HepG2 (cell line): Measurements from ENCODE around the gene VASN. TPM values are rescaled to one million over a fixed set of nuclear protein-coding genes. Genes with fewer than 3 reads are reported as not detected.

Source experiments
- ATAC-seq: fragments of 200-7000 bp; cut with Tn5 transposase; 3 replicates; pipeline ENCODE4 v1.9.1; 2020; ENCODE audit warnings: mild to moderate bottlenecking, moderate library complexity
- BruUV-seq: library from RNA; stranded (reverse); fragments of 400-500 nt; replicated peaks from 2 replicates; lab custom pipeline; 2021; lab: Mats Ljungman, UMichigan
- CTCF ChIA-PET: fragments of 300-600 bp; formaldehyde crosslinking; extraction: SDS; loops from one replicate; lab custom pipeline; 2021; ENCODE audit warnings: low total read pairs, inconsistent platforms, low intra/inter-chr PET ratio; lab: Yijun Ruan, JAX
- POLR2A ChIA-PET: fragments of 350-600 bp; sonication (Branson Sonifier 250); formaldehyde crosslinking; loops from one replicate; lab custom pipeline; 2020; ENCODE audit warnings: antibody characterized with exemption, inconsistent platforms; lab: Yijun Ruan, JAX
- DNase-seq: peaks from one replicate; pipeline ENCODE4 v3.0.0-alpha.2; 2015; ENCODE audit warnings: low spot score
- FAIRE-seq: peaks from 3 replicates; lab custom pipeline; 2011; peaks lifted over from hg19 to GRCh38; lab: Jason Lieb, UNC
- H2AFZ ChIP-seq: one replicate; pipeline ENCODE4 v1.6.1; 2011; ENCODE audit warnings: low read length, inconsistent platforms
- H3K27ac ChIP-seq: fragments of 300-600 bp; 3 replicates; pipeline ENCODE4 v1.8.0; 2011; ENCODE audit warnings: mixed run types, mild to moderate bottlenecking, mixed read lengths, low read length, inconsistent platforms; ENCODE audit not compliant: insufficient read depth; ENCODE audit errors: extremely low read length
- H3K27me3 ChIP-seq, 2 experiments: fragments of 200-600 bp in 1 of 2; 2 replicates in 1 of 2; 3 replicates in 1 of 2; pipeline versions ENCODE4 v1.6.0 to v1.8.0; 2011; ENCODE audit warnings: low read length in 2 of 2, mild to moderate bottlenecking in 2 of 2, moderate library complexity in 2 of 2, inconsistent platforms in 1 of 2; ENCODE audit not compliant: insufficient read depth in 2 of 2, control insufficient read depth in 1 of 2
- H3K36me3 ChIP-seq, 2 experiments: fragments of 200-600 bp in 1 of 2; replicated peaks in 1 of 2; 2 replicates in 1 of 2; 3 replicates in 1 of 2; pipeline versions ENCODE4 v1.5.1 to v1.8.0; 2011; ENCODE audit warnings: low read length in 2 of 2, inconsistent platforms in 1 of 2; ENCODE audit not compliant: insufficient read depth in 2 of 2, control insufficient read depth in 1 of 2
- H3K4me1 ChIP-seq: 2 replicates; pipeline ENCODE4 v1.5.1; 2012; ENCODE audit warnings: low read length, inconsistent platforms; ENCODE audit not compliant: insufficient read depth
- H3K4me2 ChIP-seq: 2 replicates; pipeline ENCODE4 v1.6.0; 2011; ENCODE audit warnings: low read depth, low read length, inconsistent platforms
- H3K4me3 ChIP-seq, 3 experiments: fragments of 200-600 bp in 1 of 3; sonication (generic), shearing (Covaris generic) in 1 of 3; replicated peaks in 1 of 3; 2 replicates each; pipeline ENCODE4 v1.5.1; 2011 to 2016; ENCODE audit warnings: low read length in 3 of 3, inconsistent platforms in 2 of 3, low read depth in 2 of 3, mild to moderate bottlenecking in 2 of 3, control low read depth in 1 of 3, mixed read lengths in 1 of 3; ENCODE audit not compliant: insufficient read depth in 1 of 3
- H3K79me2 ChIP-seq: one replicate; pipeline ENCODE4 v1.6.1; 2011; ENCODE audit warnings: low read length, inconsistent platforms; ENCODE audit not compliant: insufficient read depth
- H3K9ac ChIP-seq: 2 replicates; pipeline ENCODE4 v1.6.0; 2011; ENCODE audit warnings: mild to moderate bottlenecking, low read depth, low read length, inconsistent platforms; ENCODE audit not compliant: insufficient read depth
- H3K9me3 ChIP-seq: 2 replicates; pipeline ENCODE4 v1.5.1; 2012; ENCODE audit warnings: mild to moderate bottlenecking, low read length
- H4K20me1 ChIP-seq: 2 replicates; pipeline ENCODE4 v1.6.0; 2011; ENCODE audit warnings: inconsistent platforms, mild to moderate bottlenecking, low read length, moderate library complexity; ENCODE audit not compliant: insufficient read depth
- ELF4 ChIP-seq: sonication (generic); formaldehyde crosslinking; IDR thresholded peaks from 2 replicates; pipeline ENCODE4 v1.5.0; 2020; ENCODE audit warnings: missing genetic modification reagents, mild to moderate bottlenecking, moderate library complexity, borderline replicate concordance
- ZBTB1 ChIP-seq: sonication (generic); formaldehyde crosslinking; IDR thresholded peaks from 2 replicates; pipeline ENCODE4 v1.4.0; 2020; ENCODE audit warnings: missing genetic modification reagents, borderline replicate concordance
- ZNF556 ChIP-seq: sonication (generic); formaldehyde crosslinking; IDR thresholded peaks from 2 replicates; pipeline ENCODE4 v1.4.0; 2020; ENCODE audit warnings: mild to moderate bottlenecking, missing genetic modification reagents, borderline replicate concordance
- WGBS: methylation state at CpG from one replicate; pipeline ENCODE4 v1.1.6; 2017; ENCODE audit warnings: low lambda C conversion rate; 5-methylcytosine and 5-hydroxymethylcytosine counted together
- in situ Hi-C: cut with HindIII; loops from 2 replicates; pipeline ENCODE4 v1.10.0; 2017; ENCODE audit warnings: low pct_unique_long_range_greater_than_20kb; ENCODE audit not compliant: extremely low pct_ligation_motif_present
- intact Hi-C: fragments of 100-400 bp; cut with micrococcal nuclease; formaldehyde crosslinking; loops from one replicate; pipeline ENCODE4 v1.10.0; 2022; ENCODE audit not compliant: unreplicated experiment
- polyA plus RNA-seq, 8 experiments: library from polyadenylated mRNA; depleted of rRNA in 3 of 8; stranded (reverse) in 7 of 8; unstranded in 1 of 8; fragments of >200 nt; fragmentation: Illumina TruSeq in 4 of 8; extraction: Trizol in 4 of 8; gene quantifications; 2 replicates each; pipeline versions ENCODE4 v1.2.1 to v1.2.3, GENCODE V29; 2011 to 2016; ENCODE audit warnings: low read depth in 4 of 8, missing spikeins in 1 of 8, mixed read lengths in 1 of 8; ENCODE audit not compliant: insufficient read depth in 1 of 8
- total RNA-seq, 5 experiments: library from RNA; depleted of rRNA; stranded (reverse); fragments of >200 nt; fragmentation: Illumina TruSeq; extraction: Trizol; gene quantifications; 2 replicates each; pipeline ENCODE4 v1.2.3, GENCODE V29; 2016; ENCODE audit warnings: low read depth in 1 of 5
- TF ChIP-seq, protein P1 (sequence below): sonication (generic); formaldehyde crosslinking; IDR thresholded peaks from 2 replicates; pipeline ENCODE4 v1.4.0; 2020; ENCODE audit warnings: missing genetic modification reagents
- TF ChIP-seq, protein P2 (sequence below): IDR thresholded peaks from 2 replicates; pipeline ENCODE4 v1.6.1; 2018; ENCODE audit warnings: missing genetic modification reagents
- TF ChIP-seq, protein P3 (sequence below): sonication (generic); IDR thresholded peaks from 2 replicates; pipeline ENCODE4 v1.6.1; 2016; ENCODE audit warnings: low read depth, borderline replicate concordance
- TF ChIP-seq, protein P4 (sequence below): sonication (generic); formaldehyde crosslinking; conservative IDR thresholded peaks from 2 replicates; pipeline ENCODE4 v1.8.0; 2022; ENCODE audit warnings: mild to moderate bottlenecking, moderate library complexity, missing genetic modification reagents
- TF ChIP-seq, protein P5 (sequence below): sonication (generic); formaldehyde crosslinking; IDR thresholded peaks from 2 replicates; pipeline ENCODE4 v1.8.0; 2022; ENCODE audit warnings: missing genetic modification reagents, low read depth, mild to moderate bottlenecking, borderline replicate concordance

Gene VASN
- total and polyA plus RNA-seq, 2 of the 13 experiments (the other 11 are each of a cell fraction or from before 2014, with no cell fraction given): 8.4 to 18.2 TPM

DNA sequence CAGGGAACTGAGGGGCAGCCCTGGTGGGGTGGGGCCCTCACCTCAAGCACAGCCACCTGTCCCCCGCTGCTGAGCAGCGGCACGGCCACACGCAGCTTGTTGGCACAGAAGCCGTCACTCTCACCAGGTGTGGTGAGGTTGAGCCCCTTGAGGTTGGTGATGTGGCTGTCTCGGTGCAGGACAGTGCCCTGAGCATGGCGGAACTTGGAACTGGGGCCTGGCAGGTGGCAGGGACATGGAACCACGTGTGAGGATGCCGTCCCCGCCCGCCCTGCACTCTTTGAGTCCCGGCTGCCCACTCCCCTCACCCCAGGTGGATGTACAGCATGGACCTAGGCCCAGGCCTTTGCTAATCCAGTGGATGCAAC, 9.7 kb upstream of the VASN start (continued):
- TF ChIP-seq, protein P1, sequence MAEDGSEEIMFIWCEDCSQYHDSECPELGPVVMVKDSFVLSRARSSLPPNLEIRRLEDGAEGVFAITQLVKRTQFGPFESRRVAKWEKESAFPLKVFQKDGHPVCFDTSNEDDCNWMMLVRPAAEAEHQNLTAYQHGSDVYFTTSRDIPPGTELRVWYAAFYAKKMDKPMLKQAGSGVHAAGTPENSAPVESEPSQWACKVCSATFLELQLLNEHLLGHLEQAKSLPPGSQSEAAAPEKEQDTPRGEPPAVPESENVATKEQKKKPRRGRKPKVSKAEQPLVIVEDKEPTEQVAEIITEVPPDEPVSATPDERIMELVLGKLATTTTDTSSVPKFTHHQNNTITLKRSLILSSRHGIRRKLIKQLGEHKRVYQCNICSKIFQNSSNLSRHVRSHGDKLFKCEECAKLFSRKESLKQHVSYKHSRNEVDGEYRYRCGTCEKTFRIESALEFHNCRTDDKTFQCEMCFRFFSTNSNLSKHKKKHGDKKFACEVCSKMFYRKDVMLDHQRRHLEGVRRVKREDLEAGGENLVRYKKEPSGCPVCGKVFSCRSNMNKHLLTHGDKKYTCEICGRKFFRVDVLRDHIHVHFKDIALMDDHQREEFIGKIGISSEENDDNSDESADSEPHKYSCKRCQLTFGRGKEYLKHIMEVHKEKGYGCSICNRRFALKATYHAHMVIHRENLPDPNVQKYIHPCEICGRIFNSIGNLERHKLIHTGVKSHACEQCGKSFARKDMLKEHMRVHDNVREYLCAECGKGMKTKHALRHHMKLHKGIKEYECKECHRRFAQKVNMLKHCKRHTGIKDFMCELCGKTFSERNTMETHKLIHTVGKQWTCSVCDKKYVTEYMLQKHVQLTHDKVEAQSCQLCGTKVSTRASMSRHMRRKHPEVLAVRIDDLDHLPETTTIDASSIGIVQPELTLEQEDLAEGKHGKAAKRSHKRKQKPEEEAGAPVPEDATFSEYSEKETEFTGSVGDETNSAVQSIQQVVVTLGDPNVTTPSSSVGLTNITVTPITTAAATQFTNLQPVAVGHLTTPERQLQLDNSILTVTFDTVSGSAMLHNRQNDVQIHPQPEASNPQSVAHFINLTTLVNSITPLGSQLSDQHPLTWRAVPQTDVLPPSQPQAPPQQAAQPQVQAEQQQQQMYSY (CRISPR knock-in tag): no peak

DNA sequence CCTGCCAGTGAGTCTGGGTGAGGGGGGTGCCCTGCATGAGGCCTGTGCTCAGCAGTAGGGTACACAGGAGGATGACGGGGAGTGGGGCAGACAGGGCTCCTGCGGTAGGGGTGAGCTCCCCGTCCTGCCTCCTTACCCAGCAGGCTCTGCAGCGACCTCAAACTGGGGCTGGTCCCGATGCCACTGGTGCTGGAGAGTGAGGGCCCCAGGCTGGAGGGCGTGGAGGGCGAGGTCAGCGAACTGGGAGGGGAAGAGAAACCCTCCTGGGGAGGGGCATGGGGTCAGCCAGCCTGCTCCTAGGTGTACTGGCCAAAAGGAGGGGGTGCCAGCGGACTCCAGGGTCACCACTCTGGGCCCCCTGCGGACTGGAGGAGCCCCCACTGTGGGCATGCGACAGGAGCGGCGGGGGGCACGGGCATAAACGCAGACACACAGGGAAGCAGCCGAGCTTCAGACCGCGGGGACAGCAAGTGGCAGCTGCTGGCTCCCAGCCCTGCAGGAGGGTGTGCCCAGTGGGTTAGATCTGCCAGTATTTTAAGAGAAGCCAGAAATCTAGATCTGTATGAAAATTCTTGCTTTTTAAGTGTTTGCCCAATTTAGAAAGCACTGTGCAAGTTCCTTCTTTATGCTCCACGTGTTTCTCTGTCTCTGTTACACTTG, 9.0 kb upstream of the VASN start:
- Histone ChIP-seq H3K27me3 (no peaks in the 10 kb centered on the region), H2AFZ (no peak overlapping the region), H3K36me3 (peaks cover 0 to 1% of the 10 kb centered on the region in 2 experiments; a peak in 1 of 5 replicates), H3K27ac (no peak overlapping the region), H3K4me3 (no peak overlapping the region), H4K20me1 (no peaks in the 10 kb centered on the region), H3K4me1 (peaks cover 31% of the 10 kb centered on the region), H3K9me3 (no peaks in the 10 kb centered on the region), H3K79me2 (no peaks in the 10 kb centered on the region), H3K9ac (no peak overlapping the region), H3K4me2 (no peak overlapping the region)
- DNase-seq (no peak), FAIRE-seq (no peak), ATAC-seq (no peak)
- BruUV-seq: no TSS peak
- 90% methylated on average over 15 of the region's 19 CpGs for WGBS
- intact Hi-C loops (no loop called here), in situ Hi-C loops (no loop called here)
- CTCF ChIA-PET: no interaction called here
- POLR2A ChIA-PET: interaction anchor here (2.4 kb wide), 1 partner anchor 8 kb away, joined by 10 read pairs; the partner anchor contains the start of gene VASN
- TF ChIP-seq, protein P2, sequence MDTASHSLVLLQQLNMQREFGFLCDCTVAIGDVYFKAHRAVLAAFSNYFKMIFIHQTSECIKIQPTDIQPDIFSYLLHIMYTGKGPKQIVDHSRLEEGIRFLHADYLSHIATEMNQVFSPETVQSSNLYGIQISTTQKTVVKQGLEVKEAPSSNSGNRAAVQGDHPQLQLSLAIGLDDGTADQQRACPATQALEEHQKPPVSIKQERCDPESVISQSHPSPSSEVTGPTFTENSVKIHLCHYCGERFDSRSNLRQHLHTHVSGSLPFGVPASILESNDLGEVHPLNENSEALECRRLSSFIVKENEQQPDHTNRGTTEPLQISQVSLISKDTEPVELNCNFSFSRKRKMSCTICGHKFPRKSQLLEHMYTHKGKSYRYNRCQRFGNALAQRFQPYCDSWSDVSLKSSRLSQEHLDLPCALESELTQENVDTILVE (CRISPR knock-in tag): no peak
- TF ChIP-seq ZBTB1 (CRISPR knock-in tag): no peak
- TF ChIP-seq, protein P3, sequence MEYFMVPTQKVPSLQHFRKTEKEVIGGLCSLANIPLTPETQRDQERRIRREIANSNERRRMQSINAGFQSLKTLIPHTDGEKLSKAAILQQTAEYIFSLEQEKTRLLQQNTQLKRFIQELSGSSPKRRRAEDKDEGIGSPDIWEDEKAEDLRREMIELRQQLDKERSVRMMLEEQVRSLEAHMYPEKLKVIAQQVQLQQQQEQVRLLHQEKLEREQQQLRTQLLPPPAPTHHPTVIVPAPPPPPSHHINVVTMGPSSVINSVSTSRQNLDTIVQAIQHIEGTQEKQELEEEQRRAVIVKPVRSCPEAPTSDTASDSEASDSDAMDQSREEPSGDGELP: no peak
- TF ChIP-seq, protein P4, sequence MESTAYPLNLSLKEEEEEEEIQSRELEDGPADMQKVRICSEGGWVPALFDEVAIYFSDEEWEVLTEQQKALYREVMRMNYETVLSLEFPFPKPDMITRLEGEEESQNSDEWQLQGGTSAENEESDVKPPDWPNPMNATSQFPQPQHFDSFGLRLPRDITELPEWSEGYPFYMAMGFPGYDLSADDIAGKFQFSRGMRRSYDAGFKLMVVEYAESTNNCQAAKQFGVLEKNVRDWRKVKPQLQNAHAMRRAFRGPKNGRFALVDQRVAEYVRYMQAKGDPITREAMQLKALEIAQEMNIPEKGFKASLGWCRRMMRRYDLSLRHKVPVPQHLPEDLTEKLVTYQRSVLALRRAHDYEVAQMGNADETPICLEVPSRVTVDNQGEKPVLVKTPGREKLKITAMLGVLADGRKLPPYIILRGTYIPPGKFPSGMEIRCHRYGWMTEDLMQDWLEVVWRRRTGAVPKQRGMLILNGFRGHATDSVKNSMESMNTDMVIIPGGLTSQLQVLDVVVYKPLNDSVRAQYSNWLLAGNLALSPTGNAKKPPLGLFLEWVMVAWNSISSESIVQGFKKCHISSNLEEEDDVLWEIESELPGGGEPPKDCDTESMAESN: no peak
- TF ChIP-seq, protein P5, sequence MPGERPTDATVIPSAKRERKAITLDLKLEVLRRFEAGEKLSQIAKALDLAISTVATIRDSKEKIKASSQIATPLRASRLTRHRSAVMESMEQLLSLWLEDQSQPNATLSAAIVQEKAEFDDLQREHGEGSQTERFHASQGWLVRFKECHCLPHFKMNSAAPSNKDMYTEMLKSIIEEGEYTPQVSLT (CRISPR knock-in tag): no peak
- no peak for TF ChIP-seq ELF4
- TF ChIP-seq ZNF556: no peak
